GM13977 (cell line): ENCODE measurements around the gene IL1R1.
"Not testable (repeated sequence)": the region's sequence is repeated elsewhere in the genome, so short reads cannot be mapped to it uniquely, and the experiment has no call there.

Source experiments
- DNase-seq: peaks from one replicate; pipeline ENCODE4 v3.0.0; 2012; ENCODE audit warnings: low spot score
- in situ Hi-C: fragments of 300-500 bp; cut with MboI; formaldehyde crosslinking; loops from one replicate; pipeline ENCODE4 v1.12.0; 2022; ENCODE audit warnings: low sequenced_read_pairs, low pct_unique_long_range_greater_than_20kb, mixed read lengths, inconsistent platforms; ENCODE audit not compliant: unreplicated experiment
- TF ChIP-seq, protein P1 (sequence below): IDR thresholded peaks from 2 replicates; pipeline ENCODE4 v1.5.1; 2012; ENCODE audit warnings: mild to moderate bottlenecking, control low read depth; ENCODE audit not compliant: insufficient read depth; ENCODE audit errors: extremely low read depth, missing control alignments

Gene IL1R1

DNA sequence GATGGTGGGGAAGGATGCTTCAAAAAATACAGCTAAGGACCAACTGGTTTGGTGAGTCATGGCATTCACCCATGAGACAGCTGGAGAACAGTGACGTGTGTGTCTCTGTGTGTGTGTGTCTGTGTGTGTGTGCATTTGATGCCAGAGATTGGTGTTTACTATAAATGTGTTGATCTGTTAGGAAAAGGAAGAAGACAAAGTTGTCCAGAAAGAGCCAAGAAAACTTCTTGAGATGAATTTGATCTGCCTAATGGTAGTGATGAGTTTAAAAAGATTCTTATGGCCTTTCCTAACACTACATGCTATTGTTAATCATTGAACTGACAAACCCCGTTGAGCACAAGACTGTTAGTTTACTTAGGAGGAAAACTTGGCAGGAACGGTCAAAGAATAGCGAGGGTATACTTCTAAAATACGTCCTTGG is 36.4 kb upstream of the IL1R1 start:
- TF ChIP-seq, protein P1, sequence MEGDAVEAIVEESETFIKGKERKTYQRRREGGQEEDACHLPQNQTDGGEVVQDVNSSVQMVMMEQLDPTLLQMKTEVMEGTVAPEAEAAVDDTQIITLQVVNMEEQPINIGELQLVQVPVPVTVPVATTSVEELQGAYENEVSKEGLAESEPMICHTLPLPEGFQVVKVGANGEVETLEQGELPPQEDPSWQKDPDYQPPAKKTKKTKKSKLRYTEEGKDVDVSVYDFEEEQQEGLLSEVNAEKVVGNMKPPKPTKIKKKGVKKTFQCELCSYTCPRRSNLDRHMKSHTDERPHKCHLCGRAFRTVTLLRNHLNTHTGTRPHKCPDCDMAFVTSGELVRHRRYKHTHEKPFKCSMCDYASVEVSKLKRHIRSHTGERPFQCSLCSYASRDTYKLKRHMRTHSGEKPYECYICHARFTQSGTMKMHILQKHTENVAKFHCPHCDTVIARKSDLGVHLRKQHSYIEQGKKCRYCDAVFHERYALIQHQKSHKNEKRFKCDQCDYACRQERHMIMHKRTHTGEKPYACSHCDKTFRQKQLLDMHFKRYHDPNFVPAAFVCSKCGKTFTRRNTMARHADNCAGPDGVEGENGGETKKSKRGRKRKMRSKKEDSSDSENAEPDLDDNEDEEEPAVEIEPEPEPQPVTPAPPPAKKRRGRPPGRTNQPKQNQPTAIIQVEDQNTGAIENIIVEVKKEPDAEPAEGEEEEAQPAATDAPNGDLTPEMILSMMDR = no peak
- in situ Hi-C loops = no loop called here
- DNase-seq = no peak

DNA sequence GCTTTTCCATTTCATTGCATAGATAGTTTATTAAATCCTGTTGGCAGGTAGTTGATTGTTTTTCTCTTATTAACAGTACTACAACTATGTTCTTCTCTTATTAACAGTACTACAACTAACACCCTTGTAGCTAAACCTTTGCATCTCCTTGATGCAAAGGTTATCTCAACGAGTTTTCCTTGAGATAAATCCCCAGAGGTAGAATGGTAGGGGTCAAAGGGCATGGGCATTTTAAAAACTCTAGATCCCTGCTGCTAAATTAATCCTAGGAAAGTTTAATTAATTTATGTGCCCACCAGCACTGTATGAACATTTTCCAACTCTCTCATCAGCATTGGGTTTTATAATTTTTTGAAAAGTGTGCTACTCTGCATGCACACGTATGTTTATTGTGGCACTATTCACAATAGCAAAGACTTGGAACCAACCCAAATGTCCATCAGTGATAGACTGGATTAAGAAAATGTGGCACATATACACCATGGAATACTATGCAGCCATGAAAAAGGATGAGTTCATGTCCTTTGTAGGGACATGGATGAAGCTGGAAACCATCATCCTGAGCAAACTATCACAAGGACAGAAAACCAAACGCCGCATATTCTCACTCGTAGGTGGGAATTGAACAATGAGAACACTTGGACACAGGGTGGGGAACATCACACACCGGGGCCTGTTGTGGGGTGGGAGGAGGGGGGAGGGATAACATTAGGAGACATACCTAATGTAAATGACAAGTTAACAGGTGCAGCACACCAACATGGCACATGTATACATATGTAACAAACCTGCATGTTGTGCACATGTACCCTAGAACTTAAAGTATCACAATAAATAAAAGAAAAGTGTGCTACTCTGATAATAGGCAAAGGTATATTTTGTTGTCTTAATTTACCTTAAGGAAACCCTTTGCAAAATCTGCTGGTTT is 35.5 kb upstream of the IL1R1 start:
- DNase-seq, in situ Hi-C loops: not testable (repeated sequence)

- no peak for DNase-seq
- in situ Hi-C loops = no loop called here
- TF ChIP-seq, protein P1 = no peak
Measured at GRCh38 chr2:102107741-102108070, 34.8 kb upstream of the IL1R1 start.

DNA sequence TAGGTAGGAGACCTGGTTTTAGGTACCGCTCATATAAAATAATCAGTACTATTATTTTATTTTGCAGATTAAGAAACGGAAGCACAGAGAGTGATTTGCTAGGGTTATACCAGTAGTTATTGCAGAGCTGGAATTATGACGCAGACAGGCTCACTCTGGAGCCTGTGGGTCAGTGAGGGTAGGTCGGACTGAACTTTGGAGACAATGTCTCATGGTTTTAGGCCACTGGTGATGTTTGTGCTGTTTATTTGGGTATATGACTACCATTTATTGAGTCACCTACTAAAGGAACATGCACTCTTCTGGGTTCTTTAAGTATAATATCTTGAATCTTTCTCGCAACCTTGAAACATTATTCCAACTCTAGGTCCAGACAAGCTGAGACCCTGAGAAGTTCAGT is 33.5 kb upstream of the IL1R1 start:
- in situ Hi-C loops = no loop called here
- DNase-seq = no peak
- TF ChIP-seq, protein P1 = no peak

DNA sequence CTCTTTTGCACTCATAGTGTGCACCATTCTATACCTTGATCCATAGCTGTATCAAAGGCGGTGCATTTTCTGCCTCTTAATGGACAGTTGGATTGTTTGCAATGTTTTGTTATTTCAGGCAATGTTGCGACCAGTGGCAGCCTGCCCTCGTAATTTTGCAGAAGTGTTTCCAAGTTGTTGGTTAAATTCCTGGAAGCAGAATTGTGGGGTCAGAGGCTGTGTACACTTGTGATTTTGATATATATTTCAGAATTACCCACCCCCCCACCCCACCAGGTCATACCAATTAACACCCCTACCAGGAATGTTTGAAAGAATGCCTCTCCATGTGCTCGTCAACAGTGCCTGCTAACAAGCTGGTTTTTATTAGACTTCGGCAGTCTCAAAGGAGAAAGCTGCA is 32.4 kb upstream of the IL1R1 start:
- in situ Hi-C loops = no loop called here

DNA sequence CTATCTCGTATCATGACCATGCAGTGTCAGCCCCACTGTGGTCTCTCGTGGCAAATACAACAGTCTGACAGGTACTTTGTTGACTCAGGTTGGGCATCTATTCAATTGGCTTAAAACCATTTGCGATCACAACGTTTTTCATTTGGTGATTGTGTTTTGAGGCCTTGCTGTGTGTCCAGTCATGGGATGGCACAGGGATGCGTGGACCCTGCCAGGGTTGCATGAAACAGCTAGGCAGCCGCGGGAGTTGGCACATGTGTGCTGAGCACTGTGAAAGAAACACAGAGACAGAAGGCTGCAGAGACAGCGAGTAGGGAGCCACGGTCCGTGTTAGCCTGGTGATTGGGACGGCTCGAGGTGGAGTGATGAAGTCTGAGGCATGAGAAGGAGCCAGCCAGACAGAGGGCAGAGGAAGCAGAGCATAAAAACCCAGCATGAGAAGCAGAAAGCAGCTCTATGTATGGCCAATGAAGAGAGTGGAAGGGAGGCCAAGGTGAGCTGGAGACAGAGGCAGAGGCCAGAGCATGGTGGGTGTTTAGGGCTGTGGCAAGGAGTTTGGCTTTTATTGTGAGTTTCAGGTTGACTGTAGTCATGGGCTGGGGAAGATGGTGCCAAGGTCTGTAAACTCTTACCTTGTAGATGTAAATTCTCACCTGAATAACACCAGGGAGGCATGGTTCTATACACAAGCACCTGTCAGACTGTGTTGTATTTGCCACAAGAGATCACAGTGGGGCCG is 31.8 kb upstream of the IL1R1 start:
- in situ Hi-C loops = no loop called here
- DNase-seq = no peak
- TF ChIP-seq, protein P1 = no peak

More for the DNA sequence above, 32.4 kb upstream of the IL1R1 start:
- no peak for DNase-seq
- TF ChIP-seq, protein P1 = no peak

GRCh38 chr2:102111823-102112222 is 30.7 kb upstream of the IL1R1 start:
- in situ Hi-C loops = no loop called here
- DNase-seq = no peak
- TF ChIP-seq, protein P1 = no peak
